ENCODE data around the gene RPSA.

DNA sequence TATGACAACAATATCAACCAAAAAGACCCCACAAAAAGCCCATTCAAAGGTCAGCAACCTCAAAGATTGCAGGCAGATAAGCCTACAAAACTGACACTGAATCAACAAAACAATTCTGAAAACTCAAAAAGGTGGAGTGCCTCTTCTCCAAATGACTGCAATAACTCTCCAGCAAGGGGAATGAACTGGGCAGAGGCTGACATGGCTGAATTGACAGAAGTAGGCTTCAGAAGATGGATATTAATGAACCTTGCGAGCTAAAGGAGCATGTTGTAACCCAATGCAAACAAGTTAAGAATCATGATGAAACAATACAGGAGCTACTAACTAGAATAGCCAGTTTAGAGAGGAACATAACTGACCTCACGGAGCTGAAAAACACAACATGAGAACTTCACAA lies 43.7 kb upstream of the RPSA start:
- TF ChIP-seq POLR2A (IDR thresholded peaks at IDR 0.05; ENCODE audit: low read length) (no peak), GATA1 (IDR thresholded peaks at IDR 0.05; ENCODE audit: low read depth, low read length) (no peak)

Data from erythroblast (primary cell).